GM23338 (cell line): ENCODE results near the gene FGF19. TPM values are rescaled to one million over a fixed set of nuclear protein-coding genes. Genes with fewer than 3 reads are reported as not detected.

Experiments used
- ATAC-seq: fragments of 200-7000 bp; cut with Tn5 transposase; 3 replicates; pipeline ENCODE4 v1.9.1; 2020
- DNase-seq: peaks from one replicate; pipeline ENCODE4 v3.0.0-alpha.2; 2015; ENCODE audit warnings: low spot score
- H2AFZ ChIP-seq: fragments of 200-600 bp; sonication (generic); 2 replicates; pipeline ENCODE4 v1.8.0; 2016; ENCODE audit warnings: antibody characterized with exemption, mild to moderate bottlenecking, moderate library complexity
- H3F3A ChIP-seq: fragments of 200-600 bp; sonication (generic); replicated peaks from 2 replicates; pipeline ENCODE4 v1.8.0; 2017; ENCODE audit warnings: antibody characterized with exemption, mixed run types, low read depth
- H3K27ac ChIP-seq: fragments of 200-600 bp; sonication (generic); 2 replicates; pipeline ENCODE4 v1.6.1; 2016; ENCODE audit warnings: low read depth
- H3K27me3 ChIP-seq: fragments of 200-600 bp; sonication (generic); 2 replicates; pipeline ENCODE4 v1.8.0; 2016; ENCODE audit warnings: mild to moderate bottlenecking, mixed run types, moderate library complexity; ENCODE audit not compliant: insufficient read depth
- H3K36me3 ChIP-seq: fragments of 200-600 bp; sonication (generic); 2 replicates; pipeline ENCODE4 v1.8.0; 2016; ENCODE audit warnings: mild to moderate bottlenecking; ENCODE audit not compliant: insufficient read depth
- H3K4me1 ChIP-seq: fragments of 200-600 bp; sonication (generic); 2 replicates; pipeline ENCODE4 v1.8.0; 2016; ENCODE audit warnings: mild to moderate bottlenecking, moderate library complexity; ENCODE audit not compliant: insufficient read depth
- H3K4me2 ChIP-seq: fragments of 200-600 bp; sonication (generic); 2 replicates; pipeline ENCODE4 v1.7.1; 2017; ENCODE audit warnings: mixed run types
- H3K4me3 ChIP-seq: fragments of 200-600 bp; sonication (generic); 2 replicates; pipeline ENCODE4 v1.6.1; 2016; ENCODE audit warnings: mixed run types
- H3K79me2 ChIP-seq: fragments of 200-600 bp; sonication (generic); replicated peaks from 2 replicates; pipeline ENCODE4 v1.8.0; 2017; ENCODE audit warnings: mild to moderate bottlenecking; ENCODE audit not compliant: insufficient read depth
- H3K9me2 ChIP-seq: fragments of 200-600 bp; sonication (generic); 2 replicates; pipeline ENCODE4 v1.8.0; 2017; ENCODE audit not compliant: insufficient read depth
- H4K20me1 ChIP-seq: fragments of 200-600 bp; sonication (generic); replicated peaks from 2 replicates; pipeline ENCODE4 v1.8.0; 2017; ENCODE audit warnings: mild to moderate bottlenecking; ENCODE audit not compliant: insufficient read depth
- H3K27ac Mint-ChIP-seq: 2 replicates; pipeline ENCODE4 v1.8.0; 2020; ENCODE audit warnings: inconsistent platforms, mild to moderate bottlenecking, moderate library complexity, mixed read lengths
- H3K27me3 Mint-ChIP-seq: 3 replicates; pipeline ENCODE4 v1.8.0; 2022; ENCODE audit warnings: low read depth, mild to moderate bottlenecking, moderate library complexity, mixed read lengths, inconsistent platforms; ENCODE audit not compliant: insufficient read depth, poor library complexity
- H3K36me3 Mint-ChIP-seq: 3 replicates; pipeline ENCODE4 v1.8.0; 2021; ENCODE audit warnings: low read depth, mild to moderate bottlenecking, inconsistent platforms, moderate library complexity, mixed read lengths
- H3K4me1 Mint-ChIP-seq: 3 replicates; pipeline ENCODE4 v1.8.0; 2020; ENCODE audit warnings: mild to moderate bottlenecking, inconsistent platforms, mixed read lengths
- H3K4me3 Mint-ChIP-seq: 3 replicates; pipeline ENCODE4 v1.8.0; 2021; ENCODE audit warnings: moderate library complexity, mild to moderate bottlenecking, inconsistent platforms, mixed read lengths
- H3K9me3 Mint-ChIP-seq: 3 replicates; pipeline ENCODE4 v1.8.0; 2020; ENCODE audit warnings: moderate library complexity, mild to moderate bottlenecking, inconsistent platforms, mixed read lengths
- CREB1 ChIP-seq: fragments of 250-450 bp; sonication (Bioruptor Pico); IDR thresholded peaks from 2 replicates; pipeline ENCODE4 v1.5.0; 2020; ENCODE audit warnings: low read depth, mild to moderate bottlenecking, moderate library complexity
- EZH2 ChIP-seq: fragments of 200-600 bp; sonication (generic); IDR thresholded peaks from one replicate; pipeline ENCODE4 v1.8.0; 2017; ENCODE audit warnings: antibody characterized with exemption, mild to moderate bottlenecking, low read depth; ENCODE audit not compliant: unreplicated experiment
- EZH2phosphoT487 ChIP-seq: fragments of 200-600 bp; sonication (generic); IDR thresholded peaks from one replicate; pipeline ENCODE4 v1.8.1; 2018; ENCODE audit warnings: antibody characterized with exemption; ENCODE audit not compliant: unreplicated experiment
- JUNB ChIP-seq: IDR thresholded peaks from one replicate; pipeline ENCODE4 v1.6.1; 2016; ENCODE audit warnings: antibody characterized with exemption; ENCODE audit not compliant: unreplicated experiment
- NANOG ChIP-seq: IDR thresholded peaks from 2 replicates; pipeline ENCODE4 v1.6.1; 2016; ENCODE audit warnings: antibody characterized with exemption, borderline replicate concordance
- POLR2AphosphoS5 ChIP-seq: IDR thresholded peaks from 2 replicates; pipeline ENCODE4 v1.6.1; 2016; ENCODE audit warnings: antibody characterized with exemption, low read depth
- STAT1 ChIP-seq: IDR thresholded peaks from one replicate; pipeline ENCODE4 v1.6.1; 2016; ENCODE audit warnings: antibody characterized with exemption; ENCODE audit not compliant: unreplicated experiment
- ZNF114 ChIP-seq: fragments of 250-450 bp; sonication (Bioruptor Pico); IDR thresholded peaks from 2 replicates; pipeline ENCODE4 v1.5.0; 2020; ENCODE audit warnings: mild to moderate bottlenecking, moderate library complexity
- ZNF331 ChIP-seq: fragments of 250-450 bp; sonication (Bioruptor Pico); IDR thresholded peaks from 2 replicates; pipeline ENCODE4 v1.5.0; 2020; ENCODE audit warnings: low read depth, mild to moderate bottlenecking, moderate library complexity
- polyA plus RNA-seq: library from polyadenylated mRNA; unstranded; fragments of >200 nt; fragmentation: Nextera tagmentation; extraction: Ambion mirVana; gene quantifications from 2 replicates; pipeline ENCODE4 v1.2.1, GENCODE V29; 2016
- total RNA-seq: library from RNA; depleted of rRNA; stranded (reverse); fragments of >200 nt; shearing (Covaris generic); gene quantifications from 2 replicates; pipeline ENCODE4 v1.2.3, GENCODE V29; 2014
- TF ChIP-seq, protein P1 (sequence below): fragments of 250-450 bp; sonication (Bioruptor Pico); IDR thresholded peaks from 2 replicates; pipeline ENCODE4 v1.5.0; 2020; ENCODE audit warnings: mild to moderate bottlenecking, moderate library complexity
- TF ChIP-seq, protein P2 (sequence below): IDR thresholded peaks from one replicate; pipeline ENCODE4 v1.6.1; 2018; ENCODE audit warnings: antibody characterized with exemption; ENCODE audit not compliant: unreplicated experiment
- TF ChIP-seq, protein P3 (sequence below): IDR thresholded peaks from 2 replicates; pipeline ENCODE4 v1.6.1; 2016; ENCODE audit warnings: antibody characterized with exemption

Gene FGF19
- total and polyA plus RNA-seq, 2 experiments from 2014 or later: 21.7 to 36.1 TPM

DNA sequence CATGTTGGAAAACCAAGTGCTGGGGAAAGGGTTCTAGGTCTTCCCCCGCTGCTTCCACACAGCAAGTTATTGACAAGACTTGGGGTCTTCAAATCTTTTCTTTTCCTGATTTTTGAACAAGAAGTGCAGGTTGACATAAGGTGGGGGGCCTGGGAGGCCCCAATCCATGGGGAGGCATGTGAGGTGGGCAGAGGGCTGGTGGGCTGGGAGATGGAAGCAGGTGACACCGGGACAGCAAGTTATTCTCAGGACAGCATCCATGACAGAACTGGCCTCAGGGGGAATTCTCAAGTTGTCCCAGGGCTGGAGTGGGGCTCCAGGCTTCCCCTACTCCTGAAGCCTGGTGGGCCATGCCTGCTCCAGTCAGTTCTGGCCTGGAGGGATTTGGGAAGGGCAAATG is 5.5 kb downstream of the FGF19 start:
- peaks cover 21% of the 10 kb centered on the region for H3K79me2 ChIP-seq
- no peak overlapping the region for H3K27ac ChIP-seq
- H3K36me3 Mint-ChIP-seq: peaks cover 32% of the 10 kb centered on the region
- no peak overlapping the region for H3K4me3 ChIP-seq
- H4K20me1 ChIP-seq: peaks cover 7% of the 10 kb centered on the region
- ATAC-seq (no peak), DNase-seq (no peak)
- H3K9me3 Mint-ChIP-seq: no peaks in the 10 kb centered on the region
- no peaks in the 10 kb centered on the region for H3K9me2 ChIP-seq
- no peak overlapping the region for H2AFZ ChIP-seq
- H3K27me3 Mint-ChIP-seq: peaks cover 15% of the 10 kb centered on the region
- no peak overlapping the region for H3K4me2 ChIP-seq
- no peak overlapping the region; the same call in 1 of the 2 replicates for H3K27ac Mint-ChIP-seq
- H3K4me1 ChIP-seq: peaks cover 24% of the 10 kb centered on the region
- peaks cover 38% of the 10 kb centered on the region for H3K4me1 Mint-ChIP-seq
- H3K4me3 Mint-ChIP-seq: no peak overlapping the region
- peaks cover 33% of the 10 kb centered on the region for H3F3A ChIP-seq
- TF ChIP-seq ZNF114 (CRISPR knock-in tag): no peak
- no peak for TF ChIP-seq STAT1
- no peak for TF ChIP-seq CREB1
- no peak for TF ChIP-seq JUNB
- no peak for TF ChIP-seq NANOG
- TF ChIP-seq ZNF331: no peak
- H3K36me3 ChIP-seq: peaks cover 20% of the 10 kb centered on the region
- H3K27me3 ChIP-seq: no peaks in the 10 kb centered on the region

DNA sequence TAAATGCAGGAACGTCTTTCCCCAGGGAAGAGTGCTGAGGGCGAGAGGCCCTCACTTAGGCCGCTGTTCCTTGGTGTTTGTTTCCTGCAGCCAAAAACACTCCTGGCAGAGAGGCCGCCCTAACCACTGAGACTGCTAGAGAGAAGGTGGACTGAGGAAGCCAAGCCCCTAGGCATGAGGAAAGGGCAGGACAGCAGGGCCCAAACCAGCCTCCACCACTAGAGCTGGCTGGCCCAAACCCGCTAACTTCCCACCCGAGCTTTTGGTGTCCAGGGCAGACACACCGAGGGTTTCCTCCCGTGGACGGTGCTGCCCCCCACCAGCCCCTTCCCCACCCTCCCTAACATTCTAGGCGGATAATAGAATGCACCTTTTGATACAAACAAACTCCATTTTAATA is 6.0 kb downstream of the FGF19 start:
- Mint-ChIP-seq H3K36me3 (peaks cover 32% of the 10 kb centered on the region), H3K4me3 (no peak overlapping the region), H3K4me1 (peaks cover 38% of the 10 kb centered on the region), H3K27me3 (peaks cover 12% of the 10 kb centered on the region), H3K9me3 (no peaks in the 10 kb centered on the region), H3K27ac (no peak overlapping the region)
- H3K9me2 ChIP-seq: no peaks in the 10 kb centered on the region
- H3K4me2 ChIP-seq: no peak overlapping the region
- H3K79me2 ChIP-seq: peaks cover 17% of the 10 kb centered on the region
- H3K27me3 ChIP-seq: no peaks in the 10 kb centered on the region
- peak overlapping the region; percentile 78; the same call in 1 of the 2 replicates for H3K27ac ChIP-seq
- ATAC-seq (no peak), DNase-seq (no peak)
- peaks cover 20% of the 10 kb centered on the region for H3K36me3 ChIP-seq
- peaks cover 24% of the 10 kb centered on the region for H3K4me1 ChIP-seq
- no peak overlapping the region for H2AFZ ChIP-seq
- H3F3A ChIP-seq: peaks cover 29% of the 10 kb centered on the region
- no peak overlapping the region for H3K4me3 ChIP-seq
- H4K20me1 ChIP-seq: peaks cover 7% of the 10 kb centered on the region
- TF ChIP-seq EZH2phosphoT487 (no peak), STAT1 (no peak), ZNF114 (CRISPR knock-in tag) (no peak), EZH2 (no peak), CREB1 (no peak), POLR2AphosphoS5 (no peak), JUNB (no peak), ZNF331 (no peak), NANOG (no peak)
- TF ChIP-seq, protein P1, sequence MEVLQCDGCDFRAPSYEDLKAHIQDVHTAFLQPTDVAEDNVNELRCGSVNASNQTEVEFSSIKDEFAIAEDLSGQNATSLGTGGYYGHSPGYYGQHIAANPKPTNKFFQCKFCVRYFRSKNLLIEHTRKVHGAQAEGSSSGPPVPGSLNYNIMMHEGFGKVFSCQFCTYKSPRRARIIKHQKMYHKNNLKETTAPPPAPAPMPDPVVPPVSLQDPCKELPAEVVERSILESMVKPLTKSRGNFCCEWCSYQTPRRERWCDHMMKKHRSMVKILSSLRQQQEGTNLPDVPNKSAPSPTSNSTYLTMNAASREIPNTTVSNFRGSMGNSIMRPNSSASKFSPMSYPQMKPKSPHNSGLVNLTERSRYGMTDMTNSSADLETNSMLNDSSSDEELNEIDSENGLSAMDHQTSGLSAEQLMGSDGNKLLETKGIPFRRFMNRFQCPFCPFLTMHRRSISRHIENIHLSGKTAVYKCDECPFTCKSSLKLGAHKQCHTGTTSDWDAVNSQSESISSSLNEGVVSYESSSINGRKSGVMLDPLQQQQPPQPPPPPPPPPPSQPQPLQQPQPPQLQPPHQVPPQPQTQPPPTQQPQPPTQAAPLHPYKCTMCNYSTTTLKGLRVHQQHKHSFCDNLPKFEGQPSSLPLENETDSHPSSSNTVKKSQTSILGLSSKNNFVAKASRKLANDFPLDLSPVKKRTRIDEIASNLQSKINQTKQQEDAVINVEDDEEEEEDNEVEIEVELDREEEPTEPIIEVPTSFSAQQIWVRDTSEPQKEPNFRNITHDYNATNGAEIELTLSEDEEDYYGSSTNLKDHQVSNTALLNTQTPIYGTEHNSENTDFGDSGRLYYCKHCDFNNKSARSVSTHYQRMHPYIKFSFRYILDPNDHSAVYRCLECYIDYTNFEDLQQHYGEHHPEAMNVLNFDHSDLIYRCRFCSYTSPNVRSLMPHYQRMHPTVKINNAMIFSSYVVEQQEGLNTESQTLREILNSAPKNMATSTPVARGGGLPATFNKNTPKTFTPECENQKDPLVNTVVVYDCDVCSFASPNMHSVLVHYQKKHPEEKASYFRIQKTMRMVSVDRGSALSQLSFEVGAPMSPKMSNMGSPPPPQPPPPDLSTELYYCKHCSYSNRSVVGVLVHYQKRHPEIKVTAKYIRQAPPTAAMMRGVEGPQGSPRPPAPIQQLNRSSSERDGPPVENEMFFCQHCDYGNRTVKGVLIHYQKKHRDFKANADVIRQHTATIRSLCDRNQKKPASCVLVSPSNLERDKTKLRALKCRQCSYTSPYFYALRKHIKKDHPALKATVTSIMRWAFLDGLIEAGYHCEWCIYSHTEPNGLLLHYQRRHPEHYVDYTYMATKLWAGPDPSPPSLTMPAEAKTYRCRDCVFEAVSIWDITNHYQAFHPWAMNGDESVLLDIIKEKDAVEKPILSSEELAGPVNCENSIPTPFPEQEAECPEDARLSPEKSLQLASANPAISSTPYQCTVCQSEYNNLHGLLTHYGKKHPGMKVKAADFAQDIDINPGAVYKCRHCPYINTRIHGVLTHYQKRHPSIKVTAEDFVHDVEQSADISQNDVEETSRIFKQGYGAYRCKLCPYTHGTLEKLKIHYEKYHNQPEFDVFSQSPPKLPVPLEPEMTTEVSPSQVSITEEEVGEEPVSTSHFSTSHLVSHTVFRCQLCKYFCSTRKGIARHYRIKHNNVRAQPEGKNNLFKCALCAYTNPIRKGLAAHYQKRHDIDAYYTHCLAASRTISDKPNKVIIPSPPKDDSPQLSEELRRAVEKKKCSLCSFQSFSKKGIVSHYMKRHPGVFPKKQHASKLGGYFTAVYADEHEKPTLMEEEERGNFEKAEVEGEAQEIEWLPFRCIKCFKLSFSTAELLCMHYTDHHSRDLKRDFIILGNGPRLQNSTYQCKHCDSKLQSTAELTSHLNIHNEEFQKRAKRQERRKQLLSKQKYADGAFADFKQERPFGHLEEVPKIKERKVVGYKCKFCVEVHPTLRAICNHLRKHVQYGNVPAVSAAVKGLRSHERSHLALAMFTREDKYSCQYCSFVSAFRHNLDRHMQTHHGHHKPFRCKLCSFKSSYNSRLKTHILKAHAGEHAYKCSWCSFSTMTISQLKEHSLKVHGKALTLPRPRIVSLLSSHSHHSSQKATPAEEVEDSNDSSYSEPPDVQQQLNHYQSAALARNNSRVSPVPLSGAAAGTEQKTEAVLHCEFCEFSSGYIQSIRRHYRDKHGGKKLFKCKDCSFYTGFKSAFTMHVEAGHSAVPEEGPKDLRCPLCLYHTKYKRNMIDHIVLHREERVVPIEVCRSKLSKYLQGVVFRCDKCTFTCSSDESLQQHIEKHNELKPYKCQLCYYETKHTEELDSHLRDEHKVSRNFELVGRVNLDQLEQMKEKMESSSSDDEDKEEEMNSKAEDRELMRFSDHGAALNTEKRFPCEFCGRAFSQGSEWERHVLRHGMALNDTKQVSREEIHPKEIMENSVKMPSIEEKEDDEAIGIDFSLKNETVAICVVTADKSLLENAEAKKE: no peak
- TF ChIP-seq, protein P2, sequence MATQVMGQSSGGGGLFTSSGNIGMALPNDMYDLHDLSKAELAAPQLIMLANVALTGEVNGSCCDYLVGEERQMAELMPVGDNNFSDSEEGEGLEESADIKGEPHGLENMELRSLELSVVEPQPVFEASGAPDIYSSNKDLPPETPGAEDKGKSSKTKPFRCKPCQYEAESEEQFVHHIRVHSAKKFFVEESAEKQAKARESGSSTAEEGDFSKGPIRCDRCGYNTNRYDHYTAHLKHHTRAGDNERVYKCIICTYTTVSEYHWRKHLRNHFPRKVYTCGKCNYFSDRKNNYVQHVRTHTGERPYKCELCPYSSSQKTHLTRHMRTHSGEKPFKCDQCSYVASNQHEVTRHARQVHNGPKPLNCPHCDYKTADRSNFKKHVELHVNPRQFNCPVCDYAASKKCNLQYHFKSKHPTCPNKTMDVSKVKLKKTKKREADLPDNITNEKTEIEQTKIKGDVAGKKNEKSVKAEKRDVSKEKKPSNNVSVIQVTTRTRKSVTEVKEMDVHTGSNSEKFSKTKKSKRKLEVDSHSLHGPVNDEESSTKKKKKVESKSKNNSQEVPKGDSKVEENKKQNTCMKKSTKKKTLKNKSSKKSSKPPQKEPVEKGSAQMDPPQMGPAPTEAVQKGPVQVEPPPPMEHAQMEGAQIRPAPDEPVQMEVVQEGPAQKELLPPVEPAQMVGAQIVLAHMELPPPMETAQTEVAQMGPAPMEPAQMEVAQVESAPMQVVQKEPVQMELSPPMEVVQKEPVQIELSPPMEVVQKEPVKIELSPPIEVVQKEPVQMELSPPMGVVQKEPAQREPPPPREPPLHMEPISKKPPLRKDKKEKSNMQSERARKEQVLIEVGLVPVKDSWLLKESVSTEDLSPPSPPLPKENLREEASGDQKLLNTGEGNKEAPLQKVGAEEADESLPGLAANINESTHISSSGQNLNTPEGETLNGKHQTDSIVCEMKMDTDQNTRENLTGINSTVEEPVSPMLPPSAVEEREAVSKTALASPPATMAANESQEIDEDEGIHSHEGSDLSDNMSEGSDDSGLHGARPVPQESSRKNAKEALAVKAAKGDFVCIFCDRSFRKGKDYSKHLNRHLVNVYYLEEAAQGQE: no peak
- TF ChIP-seq, protein P3, sequence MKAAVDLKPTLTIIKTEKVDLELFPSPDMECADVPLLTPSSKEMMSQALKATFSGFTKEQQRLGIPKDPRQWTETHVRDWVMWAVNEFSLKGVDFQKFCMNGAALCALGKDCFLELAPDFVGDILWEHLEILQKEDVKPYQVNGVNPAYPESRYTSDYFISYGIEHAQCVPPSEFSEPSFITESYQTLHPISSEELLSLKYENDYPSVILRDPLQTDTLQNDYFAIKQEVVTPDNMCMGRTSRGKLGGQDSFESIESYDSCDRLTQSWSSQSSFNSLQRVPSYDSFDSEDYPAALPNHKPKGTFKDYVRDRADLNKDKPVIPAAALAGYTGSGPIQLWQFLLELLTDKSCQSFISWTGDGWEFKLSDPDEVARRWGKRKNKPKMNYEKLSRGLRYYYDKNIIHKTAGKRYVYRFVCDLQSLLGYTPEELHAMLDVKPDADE: no peak
